ENCODE results near the gene OAF.

DNA sequence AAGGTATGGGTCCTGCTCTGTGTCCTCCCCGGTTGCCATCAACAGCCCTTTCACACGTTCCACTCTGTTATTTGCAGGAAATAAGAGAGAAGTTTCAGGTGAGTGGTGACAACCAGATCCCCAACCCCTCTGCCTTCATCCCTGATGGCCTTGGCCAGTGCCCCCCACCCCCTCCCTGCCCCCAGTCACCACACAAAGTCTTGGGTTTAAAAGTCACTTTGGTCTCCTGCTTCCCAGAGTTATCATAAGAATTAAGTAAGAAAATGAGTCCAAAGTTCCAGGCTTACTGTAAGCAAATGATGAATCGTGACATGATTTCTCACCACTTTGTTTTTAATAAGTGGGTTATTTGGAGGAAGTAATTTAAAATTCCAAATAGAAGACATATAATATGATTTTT, 9.2 kb upstream of the OAF start:
- TF ChIP-seq, protein P1, sequence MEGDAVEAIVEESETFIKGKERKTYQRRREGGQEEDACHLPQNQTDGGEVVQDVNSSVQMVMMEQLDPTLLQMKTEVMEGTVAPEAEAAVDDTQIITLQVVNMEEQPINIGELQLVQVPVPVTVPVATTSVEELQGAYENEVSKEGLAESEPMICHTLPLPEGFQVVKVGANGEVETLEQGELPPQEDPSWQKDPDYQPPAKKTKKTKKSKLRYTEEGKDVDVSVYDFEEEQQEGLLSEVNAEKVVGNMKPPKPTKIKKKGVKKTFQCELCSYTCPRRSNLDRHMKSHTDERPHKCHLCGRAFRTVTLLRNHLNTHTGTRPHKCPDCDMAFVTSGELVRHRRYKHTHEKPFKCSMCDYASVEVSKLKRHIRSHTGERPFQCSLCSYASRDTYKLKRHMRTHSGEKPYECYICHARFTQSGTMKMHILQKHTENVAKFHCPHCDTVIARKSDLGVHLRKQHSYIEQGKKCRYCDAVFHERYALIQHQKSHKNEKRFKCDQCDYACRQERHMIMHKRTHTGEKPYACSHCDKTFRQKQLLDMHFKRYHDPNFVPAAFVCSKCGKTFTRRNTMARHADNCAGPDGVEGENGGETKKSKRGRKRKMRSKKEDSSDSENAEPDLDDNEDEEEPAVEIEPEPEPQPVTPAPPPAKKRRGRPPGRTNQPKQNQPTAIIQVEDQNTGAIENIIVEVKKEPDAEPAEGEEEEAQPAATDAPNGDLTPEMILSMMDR (IDR thresholded peaks at IDR 0.05): no peak
- TF ChIP-seq POLR2A (IDR thresholded peaks at IDR 0.05): no peak

All from sigmoid colon (tissue), 3 donors.